ENCODE results near the gene LIX1.

- no peak for TF ChIP-seq POLR2AphosphoS5 (IDR thresholded peaks at IDR 0.05; ENCODE audit: low read depth, low read length)
- TF ChIP-seq POLR2A (IDR thresholded peaks at IDR 0.05; ENCODE audit: low read depth, low read length) = no peak
Observed at GRCh38 chr5:97074859-97075489, 67.4 kb downstream of the LIX1 start.

All from GM12892 (cell line).